IgD-negative memory B cell (primary cell): ENCODE measurements around the gene HIPK4. TPM values are rescaled to one million over a fixed set of nuclear protein-coding genes. Genes with fewer than 3 reads are reported as not detected.

ENCODE experiments used
- H3K27ac Mint-ChIP-seq, 3 donors: one replicate each; pipeline ENCODE4 v1.8.0; 2020 to 2022; ENCODE audit warnings: mild to moderate bottlenecking in 3 of 3, mixed read lengths in 3 of 3, moderate library complexity in 1 of 3
- H3K27me3 Mint-ChIP-seq: one replicate; pipeline ENCODE4 v1.8.0; 2021; ENCODE audit warnings: mixed read lengths
- H3K36me3 Mint-ChIP-seq: one replicate; pipeline ENCODE4 v1.8.0; 2020; ENCODE audit warnings: mild to moderate bottlenecking, mixed read lengths
- H3K4me1 Mint-ChIP-seq, 3 donors: one replicate each; pipeline ENCODE4 v1.8.0; 2020 to 2022; ENCODE audit warnings: mixed read lengths in 3 of 3, mild to moderate bottlenecking in 1 of 3
- H3K4me3 Mint-ChIP-seq, 4 donors: one replicate each; pipeline ENCODE4 v1.8.0; 2020 to 2022; ENCODE audit warnings: mild to moderate bottlenecking in 4 of 4, mixed read lengths in 4 of 4, moderate library complexity in 3 of 4
- H3K9me3 Mint-ChIP-seq, 3 donors: one replicate each; pipeline ENCODE4 v1.8.0; 2020 to 2021; ENCODE audit warnings: mixed read lengths in 3 of 3, mild to moderate bottlenecking in 1 of 3
- polyA plus RNA-seq: library from polyadenylated mRNA; unstranded; fragments of 300-500 nt; fragmentation: Illumina TruSeq; gene quantifications from one replicate; pipeline ENCODE4 v1.2.3, GENCODE V29; 2021

Gene HIPK4
- polyA plus RNA-seq, 1 donor from 2014 or later = 0.11 TPM

DNA sequence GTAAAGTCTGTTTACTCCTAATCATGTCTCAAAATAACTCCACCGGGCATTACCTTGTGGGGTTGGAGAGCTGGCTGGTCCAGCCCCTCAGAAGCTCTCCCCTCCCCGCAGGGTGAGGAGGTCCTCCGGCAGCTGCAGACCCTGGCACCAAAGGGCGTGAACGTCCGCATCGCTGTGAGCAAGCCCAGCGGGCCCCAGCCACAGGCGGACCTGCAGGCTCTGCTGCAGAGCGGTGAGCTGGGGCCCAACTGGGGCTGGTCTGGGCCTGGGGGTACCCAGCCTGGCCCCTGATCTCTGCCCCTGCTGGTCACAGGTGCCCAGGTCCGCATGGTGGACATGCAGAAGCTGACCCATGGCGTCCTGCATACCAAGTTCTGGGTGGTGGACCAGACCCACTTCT is 20.2 kb downstream of the HIPK4 start:
- Mint-ChIP-seq H3K4me3 (no peak overlapping the region), H3K27me3 (no peaks in the 10 kb centered on the region), H3K9me3 (no peaks in the 10 kb centered on the region), H3K27ac (no peak overlapping the region), H3K36me3 (peaks cover 1% of the 10 kb centered on the region), H3K4me1 (peaks cover 6 to 7% (median 7%) of the 10 kb centered on the region in 3 donors)

DNA sequence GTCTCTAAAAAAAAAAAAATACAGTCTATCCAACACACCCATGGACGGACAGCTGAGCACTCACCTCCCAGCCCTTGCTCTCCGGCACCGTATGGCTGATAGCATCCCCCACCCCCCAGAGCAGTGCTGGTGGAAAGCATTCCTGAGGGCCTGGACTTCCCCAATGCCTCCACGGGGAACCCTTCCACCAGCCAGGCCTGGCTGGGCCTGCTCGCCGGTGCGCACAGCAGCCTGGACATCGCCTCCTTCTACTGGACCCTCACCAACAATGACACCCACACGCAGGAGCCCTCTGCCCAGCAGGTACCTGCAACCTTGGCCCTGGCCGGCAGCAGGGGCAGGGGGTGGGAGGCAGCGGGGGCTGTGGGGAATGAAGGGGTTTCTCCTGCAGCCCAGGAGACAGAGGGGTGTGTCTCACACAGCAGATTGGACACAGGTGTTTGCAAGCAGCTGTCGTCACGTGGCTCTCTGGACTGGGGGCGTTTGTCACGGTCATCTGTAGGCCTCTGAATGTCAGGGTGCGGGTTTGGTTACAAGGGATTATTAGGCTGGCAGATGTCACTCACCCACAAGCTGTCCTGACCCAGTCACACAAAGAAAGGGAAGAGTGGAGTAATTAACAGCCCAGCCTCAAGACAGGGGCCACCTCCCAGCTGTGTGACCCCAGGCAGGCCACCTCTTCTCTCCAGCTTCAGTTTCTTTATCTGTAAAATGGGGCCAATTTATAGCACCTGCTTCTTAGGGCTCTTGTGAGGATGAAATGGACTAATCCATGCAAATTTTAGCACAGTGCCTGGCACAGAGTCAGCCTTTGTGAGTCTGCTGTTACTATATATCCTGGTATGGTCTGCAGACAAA is 22.2 kb downstream of the HIPK4 start:
- Mint-ChIP-seq H3K27me3 (no peaks in the 10 kb centered on the region), H3K9me3 (peaks cover 0 to 1% (median 0%) of the 10 kb centered on the region in 3 donors), H3K27ac (no peak overlapping the region), H3K36me3 (peaks cover 1% of the 10 kb centered on the region), H3K4me1 (peaks cover 7 to 11% (median 8%) of the 10 kb centered on the region in 3 donors), H3K4me3 (no peak overlapping the region)

DNA sequence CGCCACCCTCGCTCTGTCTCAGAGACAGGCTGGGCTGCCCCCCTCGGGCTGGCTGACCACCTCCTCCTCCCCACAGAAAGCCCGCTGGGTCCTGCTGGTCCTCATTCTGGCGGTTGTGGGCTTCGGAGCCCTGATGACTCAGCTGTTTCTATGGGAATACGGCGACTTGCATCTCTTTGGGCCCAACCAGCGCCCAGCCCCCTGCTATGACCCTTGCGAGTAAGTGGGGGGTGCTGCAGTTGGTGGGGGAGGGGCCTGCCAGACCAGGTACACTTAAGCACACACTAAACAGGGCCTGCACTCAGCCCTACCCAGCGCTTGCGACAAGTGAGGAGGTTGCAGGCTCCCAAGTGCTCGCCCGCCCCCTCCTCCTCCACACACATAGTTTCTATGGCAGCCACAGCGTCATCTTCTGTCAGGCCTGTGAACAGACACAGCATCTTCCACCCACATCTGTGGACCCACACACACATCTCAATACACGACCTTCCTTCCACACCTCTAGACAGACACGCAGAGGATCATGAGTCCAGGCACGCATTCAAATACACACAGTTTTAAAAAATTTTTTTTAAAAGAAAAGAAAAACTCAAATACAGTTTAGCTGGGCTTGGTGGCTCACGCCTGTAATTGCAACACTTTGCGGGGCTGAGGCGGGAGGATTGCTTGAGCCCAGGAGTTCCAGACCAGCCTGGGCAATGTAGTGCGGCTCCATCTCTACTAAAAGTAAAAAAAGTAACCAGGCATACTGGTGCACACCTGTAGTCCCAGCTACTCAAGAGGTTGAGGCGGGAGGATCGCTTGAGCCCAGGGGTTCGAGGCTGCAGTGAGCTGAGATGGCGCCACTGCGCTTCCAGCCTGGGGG is 23.1 kb downstream of the HIPK4 start:
- Mint-ChIP-seq H3K4me1 (peaks cover 7 to 12% (median 8%) of the 10 kb centered on the region in 3 donors), H3K4me3 (no peak overlapping the region), H3K9me3 (peaks cover 0 to 1% (median 0%) of the 10 kb centered on the region in 3 donors), H3K27ac (no peak overlapping the region), H3K36me3 (peaks cover 3% of the 10 kb centered on the region), H3K27me3 (no peaks in the 10 kb centered on the region)

DNA sequence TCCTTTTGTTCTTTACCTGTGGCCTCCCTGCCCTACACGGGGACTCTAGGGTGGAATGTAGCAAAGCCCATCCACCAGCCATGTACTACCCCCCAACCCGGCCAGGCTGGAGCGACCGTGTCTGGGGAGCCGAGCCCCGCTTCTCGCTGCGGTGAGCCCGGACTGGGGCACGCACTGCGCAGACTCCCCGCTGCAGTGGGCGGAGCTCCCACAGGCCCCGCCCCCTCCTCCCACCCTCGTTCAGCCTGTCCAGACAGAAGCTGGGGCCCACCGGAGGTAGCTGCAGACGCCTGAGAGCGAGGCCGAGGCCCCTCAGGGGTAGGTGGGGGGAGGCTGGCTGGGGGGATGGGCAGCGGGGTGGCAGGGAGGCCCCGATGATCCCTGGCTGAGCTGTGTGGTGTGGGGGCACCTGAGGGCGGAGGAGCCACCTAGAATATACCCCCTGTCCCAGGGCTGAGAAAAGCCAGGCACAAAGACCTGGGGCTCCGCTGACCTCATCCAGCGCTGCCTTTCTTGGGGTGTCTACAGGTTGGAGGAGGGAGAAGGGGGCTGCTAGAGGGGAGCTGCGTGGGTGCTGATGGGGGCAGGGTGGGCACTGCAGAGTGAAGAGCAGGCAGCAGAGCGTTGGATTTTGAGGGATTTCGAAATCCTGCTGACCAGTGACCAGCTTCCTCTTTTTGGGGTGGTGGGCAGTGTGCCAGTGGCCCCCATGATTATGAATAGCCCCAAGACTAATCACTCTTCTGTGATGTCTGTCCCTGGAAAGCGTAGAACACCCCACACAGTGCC is 24.2 kb downstream of the HIPK4 start:
- H3K36me3 Mint-ChIP-seq = peaks cover 4% of the 10 kb centered on the region
- peaks cover 7 to 11% (median 8%) of the 10 kb centered on the region in 3 donors for H3K4me1 Mint-ChIP-seq
- H3K27ac Mint-ChIP-seq = no peak overlapping the region
- peak overlapping the region in 1 of 4 donors; percentile 47 for H3K4me3 Mint-ChIP-seq
- no peaks in the 10 kb centered on the region for H3K27me3 Mint-ChIP-seq
- H3K9me3 Mint-ChIP-seq = peaks cover 0 to 1% (median 0%) of the 10 kb centered on the region in 3 donors

DNA sequence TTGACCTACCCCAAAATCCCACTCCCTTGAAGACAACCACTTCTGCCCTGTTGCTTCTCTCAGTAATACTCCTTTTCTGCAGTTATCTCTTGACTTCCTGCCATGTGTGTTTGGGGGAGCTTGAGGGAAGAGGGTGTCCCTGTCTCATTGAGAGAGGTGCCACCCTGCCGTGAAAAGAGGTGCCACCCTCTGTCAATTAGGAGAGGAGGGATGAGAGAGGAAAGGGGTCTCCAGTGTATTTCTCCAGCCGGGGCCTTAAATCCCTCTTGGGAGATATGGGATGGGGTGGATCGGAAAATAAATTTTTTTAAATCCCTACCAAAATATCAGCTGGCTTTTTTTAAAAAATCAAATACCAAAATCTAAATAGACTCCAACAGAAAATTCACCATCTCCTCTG is 25.0 kb downstream of the HIPK4 start:
- Mint-ChIP-seq H3K36me3 (peaks cover 4% of the 10 kb centered on the region), H3K9me3 (peaks cover 0 to 1% (median 0%) of the 10 kb centered on the region in 3 donors), H3K4me1 (peaks cover 7 to 11% (median 8%) of the 10 kb centered on the region in 3 donors), H3K27me3 (no peaks in the 10 kb centered on the region), H3K4me3 (peak overlapping the region in 1 of 4 donors; percentile 47), H3K27ac (no peak overlapping the region)

DNA sequence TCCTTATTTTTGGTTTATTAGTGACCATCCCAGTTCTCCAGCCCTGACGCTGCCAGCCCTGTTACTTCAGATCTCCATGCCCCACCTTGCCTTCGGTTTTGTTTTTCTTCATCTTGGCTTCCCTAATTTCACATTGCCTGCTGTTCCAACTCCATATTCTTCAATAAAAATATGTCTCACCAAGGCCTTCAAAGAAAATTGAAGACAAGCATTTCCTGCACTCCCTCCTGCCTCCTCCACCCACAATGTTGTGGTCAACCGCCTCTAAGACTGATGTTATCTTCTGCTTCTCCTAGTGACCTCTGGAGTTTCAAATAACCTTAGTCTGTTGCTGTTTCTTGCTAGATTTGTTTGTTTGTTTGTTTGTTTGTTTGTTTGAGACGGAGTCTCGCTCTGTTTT is 26.9 kb downstream of the HIPK4 start:
- peaks cover 13 to 19% (median 13%) of the 10 kb centered on the region in 3 donors for H3K4me1 Mint-ChIP-seq
- H3K9me3 Mint-ChIP-seq = peaks cover 0 to 1% (median 0%) of the 10 kb centered on the region in 3 donors
- peaks cover 3% of the 10 kb centered on the region for H3K36me3 Mint-ChIP-seq
- H3K27ac Mint-ChIP-seq = no peak overlapping the region
- no peaks in the 10 kb centered on the region for H3K27me3 Mint-ChIP-seq
- H3K4me3 Mint-ChIP-seq = no peak overlapping the region

DNA sequence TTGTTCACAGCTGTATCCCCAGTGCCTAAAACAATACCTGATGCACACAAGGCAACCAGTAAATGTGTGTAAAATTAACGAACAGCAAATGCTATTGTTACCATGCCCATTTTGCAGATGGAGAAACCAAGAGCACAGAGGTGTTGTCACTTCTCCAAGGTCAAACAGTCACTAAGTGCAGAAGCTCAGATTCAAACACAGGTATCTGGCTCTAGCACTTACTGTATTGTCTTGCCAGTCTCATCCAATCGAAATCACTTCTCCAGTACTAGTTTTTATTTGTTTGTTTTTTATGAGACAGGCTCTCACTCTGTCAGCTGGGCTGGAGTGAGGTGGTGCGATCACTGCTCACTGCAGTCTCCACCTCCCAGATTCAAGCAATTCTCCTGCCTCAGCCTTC is 27.8 kb downstream of the HIPK4 start:
- H3K27me3 Mint-ChIP-seq = no peaks in the 10 kb centered on the region
- H3K4me3 Mint-ChIP-seq = no peak overlapping the region
- peaks cover 3% of the 10 kb centered on the region for H3K36me3 Mint-ChIP-seq
- no peak overlapping the region for H3K27ac Mint-ChIP-seq
- H3K4me1 Mint-ChIP-seq = peaks cover 13 to 23% (median 18%) of the 10 kb centered on the region in 3 donors
- peaks cover 0 to 1% (median 0%) of the 10 kb centered on the region in 3 donors for H3K9me3 Mint-ChIP-seq

DNA sequence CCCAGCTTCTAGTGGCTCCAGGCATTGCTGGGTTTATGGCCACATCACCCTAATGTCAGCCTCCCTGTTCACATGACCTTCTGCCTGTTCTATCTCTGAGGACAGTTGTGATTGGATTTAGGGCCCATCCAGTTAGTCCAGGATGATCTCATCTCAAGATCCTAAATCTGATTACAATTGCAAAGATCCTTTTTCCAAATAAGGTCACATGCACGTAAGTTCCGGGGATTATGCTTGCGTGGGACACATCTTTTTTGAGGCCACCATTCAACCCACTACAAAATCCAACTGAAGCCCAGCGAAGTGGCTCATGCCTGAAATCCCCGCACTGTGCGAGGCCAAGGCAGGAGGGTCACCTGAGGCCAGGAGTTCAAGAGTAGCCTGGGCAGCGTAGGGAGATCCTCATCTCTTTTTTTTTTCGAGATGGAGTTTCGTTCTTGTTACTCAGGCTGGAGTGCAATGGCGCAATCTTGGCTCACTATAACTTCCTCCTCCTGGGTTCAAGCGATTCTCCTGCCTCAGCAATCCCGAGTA is 29.2 kb downstream of the HIPK4 start:
- peaks cover 3% of the 10 kb centered on the region for H3K36me3 Mint-ChIP-seq
- no peak overlapping the region for H3K27ac Mint-ChIP-seq
- peaks cover 13 to 29% (median 24%) of the 10 kb centered on the region in 3 donors for H3K4me1 Mint-ChIP-seq
- peaks cover 0 to 1% (median 0%) of the 10 kb centered on the region in 3 donors for H3K9me3 Mint-ChIP-seq
- no peaks in the 10 kb centered on the region for H3K27me3 Mint-ChIP-seq
- no peak overlapping the region for H3K4me3 Mint-ChIP-seq

DNA sequence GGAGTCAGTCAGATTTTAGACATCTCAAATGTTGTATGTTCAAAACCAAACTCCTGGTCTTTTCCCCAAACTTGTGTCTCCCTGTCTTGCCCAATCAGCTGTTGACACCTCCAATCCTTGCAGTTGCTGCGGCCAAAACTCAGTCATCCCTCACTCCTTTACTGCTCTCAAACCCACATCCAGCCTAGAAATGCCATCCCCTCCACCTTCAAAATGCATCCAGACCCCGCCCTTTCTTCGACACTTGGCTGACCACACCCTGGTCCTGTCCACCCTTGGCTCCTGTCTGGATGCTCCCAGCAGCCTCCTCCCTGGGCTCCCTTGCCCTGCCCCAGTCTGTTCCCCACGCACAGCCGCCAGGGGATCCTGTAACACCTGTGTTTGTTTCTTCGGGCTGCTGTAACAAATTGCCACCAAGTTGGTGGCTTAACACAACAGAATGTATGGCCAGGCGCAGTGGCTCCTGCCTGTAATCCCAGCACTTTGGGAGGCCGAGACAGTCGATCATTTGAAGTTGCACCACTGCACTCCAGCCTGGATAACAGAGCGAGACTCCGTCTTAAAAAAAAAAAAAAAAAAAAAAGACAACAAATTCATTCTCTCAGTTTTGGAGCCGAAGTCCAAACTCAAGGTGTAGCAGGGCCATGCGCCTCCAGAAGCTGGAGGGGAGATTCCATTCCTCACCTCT is 29.8 kb downstream of the HIPK4 start:
- peaks cover 3% of the 10 kb centered on the region for H3K36me3 Mint-ChIP-seq
- peaks cover 10 to 29% (median 21%) of the 10 kb centered on the region in 3 donors for H3K4me1 Mint-ChIP-seq
- H3K27me3 Mint-ChIP-seq = no peaks in the 10 kb centered on the region
- no peak overlapping the region for H3K4me3 Mint-ChIP-seq
- no peak overlapping the region for H3K27ac Mint-ChIP-seq
- peaks cover 0 to 1% (median 0%) of the 10 kb centered on the region in 3 donors for H3K9me3 Mint-ChIP-seq

DNA sequence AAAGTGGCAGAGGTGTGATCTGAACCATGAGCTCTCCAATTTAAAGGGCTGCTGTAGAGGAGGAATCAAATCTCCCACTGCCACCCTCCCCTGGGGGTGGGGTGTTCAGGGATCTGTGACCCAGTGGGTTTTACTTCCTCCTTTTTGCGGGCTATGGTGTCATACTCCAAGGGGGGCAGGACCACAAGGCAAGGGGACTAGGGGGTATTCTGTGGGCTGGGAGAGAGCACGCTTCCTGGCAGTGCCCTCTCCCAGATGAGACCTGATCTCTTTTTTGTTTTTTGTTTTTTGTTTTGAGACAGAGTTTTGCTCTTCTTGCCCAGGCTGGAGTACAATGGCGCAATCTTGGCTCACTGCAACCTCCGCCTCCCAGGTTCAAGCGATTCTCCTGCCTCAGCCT is 31.2 kb downstream of the HIPK4 start:
- Mint-ChIP-seq H3K36me3 (peaks cover 5% of the 10 kb centered on the region), H3K4me3 (peak overlapping the region in 1 of 4 donors; percentile 16), H3K4me1 (peaks cover 7 to 25% (median 18%) of the 10 kb centered on the region in 3 donors), H3K27ac (peak overlapping the region in 1 of 3 donors; percentile 57), H3K9me3 (peaks cover 0 to 1% (median 0%) of the 10 kb centered on the region in 3 donors), H3K27me3 (no peaks in the 10 kb centered on the region)

DNA sequence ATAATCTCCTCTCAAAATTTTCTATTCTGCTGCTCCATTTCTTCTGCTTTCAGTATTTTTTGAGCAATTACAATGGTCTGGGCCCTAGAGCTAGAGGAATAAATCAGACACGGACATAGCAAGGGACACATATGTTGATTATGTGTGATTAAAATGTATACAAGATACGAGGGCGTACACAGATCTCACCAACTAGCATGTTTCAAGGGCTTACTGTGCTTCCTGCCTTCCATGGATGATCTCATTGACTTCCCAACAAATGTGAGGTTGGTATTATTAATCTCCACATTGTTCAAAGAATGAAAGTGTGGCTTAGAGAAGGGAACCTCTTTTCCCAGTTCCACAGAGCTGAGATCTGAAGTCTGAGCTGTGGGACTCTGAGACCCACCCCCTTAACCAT is 32.3 kb downstream of the HIPK4 start:
- Mint-ChIP-seq H3K4me3 (peak overlapping the region in 1 of 4 donors; percentile 45), H3K9me3 (no peaks in the 10 kb centered on the region), H3K27me3 (no peaks in the 10 kb centered on the region), H3K4me1 (peaks cover 7 to 22% (median 16%) of the 10 kb centered on the region in 3 donors), H3K27ac (no peak overlapping the region), H3K36me3 (peaks cover 6% of the 10 kb centered on the region)

DNA sequence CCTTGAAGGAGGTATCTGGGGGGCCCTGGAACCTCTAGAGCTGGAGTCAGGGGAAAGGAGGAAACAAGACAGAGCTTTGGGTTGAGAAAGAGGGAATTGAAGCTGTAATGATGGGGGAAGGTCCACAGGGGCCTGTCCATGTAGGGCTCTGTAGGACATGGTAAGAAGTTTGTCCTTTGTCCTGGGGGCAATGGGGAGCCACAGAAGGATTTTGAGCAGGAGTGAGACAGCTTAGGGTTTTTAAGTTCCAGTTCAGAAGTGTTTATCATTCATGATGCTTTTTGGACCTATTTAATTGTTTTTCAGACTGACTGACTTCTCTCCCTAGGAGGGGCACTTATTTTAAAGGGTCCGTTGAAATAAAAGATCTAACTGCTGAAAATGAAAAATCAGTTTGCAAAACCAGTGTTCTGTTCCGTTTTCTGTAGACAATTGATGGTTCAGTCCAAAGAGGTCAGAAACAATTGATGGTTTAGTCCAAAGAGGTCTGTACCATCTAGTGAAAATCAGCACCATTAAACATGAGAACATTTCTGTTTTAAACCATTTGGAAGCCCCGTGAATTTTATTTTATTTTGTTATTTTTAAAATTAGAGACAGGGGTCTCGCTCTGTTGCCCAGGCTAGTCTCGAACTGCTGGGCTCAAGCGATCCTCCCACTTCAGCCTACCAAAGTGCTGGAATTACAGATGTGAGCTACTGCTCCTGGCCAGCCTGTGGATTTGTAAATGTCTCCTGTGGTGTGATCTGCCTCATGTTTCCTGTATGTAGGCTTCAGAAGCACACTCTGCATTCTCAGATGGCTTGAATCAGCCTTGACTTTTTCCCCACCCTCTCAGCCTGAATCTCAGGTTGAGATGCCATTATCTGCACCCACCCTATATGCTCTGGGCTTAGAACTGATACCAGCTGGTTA is 33.0 kb downstream of the HIPK4 start:
- Mint-ChIP-seq H3K27me3 (no peaks in the 10 kb centered on the region), H3K4me3 (peak overlapping the region in 2 of 4 donors; percentile 21 to 43), H3K36me3 (peaks cover 5% of the 10 kb centered on the region), H3K4me1 (peaks cover 7 to 22% (median 16%) of the 10 kb centered on the region in 3 donors), H3K27ac (peak overlapping the region in 1 of 3 donors; percentile 53), H3K9me3 (no peaks in the 10 kb centered on the region)
